Activated T-cell treated with anti-CD3 and anti-CD28 coated beads, Interleukin-2, amount 50 U/mL, for 24 hours (primary cell): ENCODE measurements around the gene TSPAN4.
A peak's percentile ranks its signal among the peaks of the same experiment; 100 is the strongest.

Experiments
- DNase-seq: peaks from one replicate; pipeline ENCODE4 v3.0.0-alpha.2; 2020
- H3K27ac Mint-ChIP-seq: 2 replicates; pipeline ENCODE4 v1.8.0; 2020; ENCODE audit warnings: mild to moderate bottlenecking, mixed read lengths
- H3K27me3 Mint-ChIP-seq: 2 replicates; pipeline ENCODE4 v1.8.0; 2020; ENCODE audit warnings: mixed read lengths
- H3K36me3 Mint-ChIP-seq: 2 replicates; pipeline ENCODE4 v1.8.0; 2020; ENCODE audit warnings: low read depth, mixed read lengths
- H3K4me1 Mint-ChIP-seq: 2 replicates; pipeline ENCODE4 v1.8.0; 2020; ENCODE audit warnings: low read depth, mixed read lengths
- H3K4me3 Mint-ChIP-seq: 2 replicates; pipeline ENCODE4 v1.8.0; 2020; ENCODE audit warnings: mild to moderate bottlenecking, moderate library complexity, mixed read lengths
- H3K9me3 Mint-ChIP-seq: 2 replicates; pipeline ENCODE4 v1.8.0; 2020; ENCODE audit warnings: mixed read lengths

TSPAN4 gene

GRCh38 chr11:863910-864827 is 21.5 kb downstream of the TSPAN4 start:
- Mint-ChIP-seq H3K4me3 (no peak overlapping the region), H3K36me3 (peaks cover 13% of the 10 kb centered on the region), H3K4me1 (no peaks in the 10 kb centered on the region), H3K27ac (no peak overlapping the region), H3K27me3 (no peaks in the 10 kb centered on the region), H3K9me3 (no peaks in the 10 kb centered on the region)
- no peak for DNase-seq

- no peak for DNase-seq
- Mint-ChIP-seq H3K27ac (no peak overlapping the region), H3K9me3 (no peaks in the 10 kb centered on the region), H3K4me3 (no peak overlapping the region), H3K27me3 (no peaks in the 10 kb centered on the region), H3K4me1 (no peaks in the 10 kb centered on the region), H3K36me3 (peaks cover 17% of the 10 kb centered on the region)
Observed at GRCh38 chr11:864898-865297, 22.2 kb downstream of the TSPAN4 start.

GRCh38 chr11:865462-866430 is 23.1 kb downstream of the TSPAN4 start:
- peaks cover 17% of the 10 kb centered on the region for H3K36me3 Mint-ChIP-seq

GRCh38 chr11:866481-866880 is 23.8 kb downstream of the TSPAN4 start:
- DNase-seq = no peak
- no peaks in the 10 kb centered on the region for H3K27me3 Mint-ChIP-seq
- no peaks in the 10 kb centered on the region for H3K4me1 Mint-ChIP-seq
- H3K36me3 Mint-ChIP-seq = peaks cover 17% of the 10 kb centered on the region
- no peak overlapping the region for H3K27ac Mint-ChIP-seq
- no peaks in the 10 kb centered on the region for H3K9me3 Mint-ChIP-seq
- no peak overlapping the region for H3K4me3 Mint-ChIP-seq

More at GRCh38 chr11:865462-866430, 23.1 kb downstream of the TSPAN4 start:
- DNase-seq = no peak
- Mint-ChIP-seq H3K27ac (no peak overlapping the region), H3K9me3 (no peaks in the 10 kb centered on the region), H3K4me1 (no peaks in the 10 kb centered on the region), H3K4me3 (no peak overlapping the region), H3K27me3 (no peaks in the 10 kb centered on the region)

- Mint-ChIP-seq H3K27ac (peak overlapping the region; percentile 12), H3K9me3 (no peaks in the 10 kb centered on the region), H3K27me3 (no peaks in the 10 kb centered on the region), H3K4me1 (no peaks in the 10 kb centered on the region), H3K4me3 (no peak overlapping the region), H3K36me3 (peaks cover 25% of the 10 kb centered on the region)
- DNase-seq = no peak
Observed at GRCh38 chr11:867856-868358, 25.3 kb downstream of the TSPAN4 start.

GRCh38 chr11:868394-868793 is 25.7 kb downstream of the TSPAN4 start:
- H3K9me3 Mint-ChIP-seq = no peaks in the 10 kb centered on the region
- peaks cover 29% of the 10 kb centered on the region for H3K36me3 Mint-ChIP-seq
- H3K4me3 Mint-ChIP-seq = no peak overlapping the region
- no peak for DNase-seq
- H3K4me1 Mint-ChIP-seq = no peaks in the 10 kb centered on the region
- no peaks in the 10 kb centered on the region for H3K27me3 Mint-ChIP-seq
- H3K27ac Mint-ChIP-seq = peak overlapping the region; percentile 12

- no peak overlapping the region for H3K27ac Mint-ChIP-seq
- H3K27me3 Mint-ChIP-seq = no peaks in the 10 kb centered on the region
- no peaks in the 10 kb centered on the region for H3K4me1 Mint-ChIP-seq
- no peaks in the 10 kb centered on the region for H3K9me3 Mint-ChIP-seq
- no peak for DNase-seq
- H3K36me3 Mint-ChIP-seq = peaks cover 33% of the 10 kb centered on the region
- H3K4me3 Mint-ChIP-seq = no peak overlapping the region
Observed at GRCh38 chr11:868802-869201, 26.1 kb downstream of the TSPAN4 start.

GRCh38 chr11:869399-870126 is 26.9 kb downstream of the TSPAN4 start:
- Mint-ChIP-seq H3K4me3 (no peak overlapping the region), H3K27me3 (no peaks in the 10 kb centered on the region), H3K27ac (no peak overlapping the region), H3K4me1 (no peaks in the 10 kb centered on the region), H3K9me3 (no peaks in the 10 kb centered on the region), H3K36me3 (peaks cover 37% of the 10 kb centered on the region)
- DNase-seq = no peak

- no peaks in the 10 kb centered on the region for H3K4me1 Mint-ChIP-seq
- no peaks in the 10 kb centered on the region for H3K27me3 Mint-ChIP-seq
- no peaks in the 10 kb centered on the region for H3K9me3 Mint-ChIP-seq
- peaks cover 40% of the 10 kb centered on the region for H3K36me3 Mint-ChIP-seq
- no peak overlapping the region for H3K27ac Mint-ChIP-seq
- DNase-seq = no peak
- H3K4me3 Mint-ChIP-seq = no peak overlapping the region
Observed at GRCh38 chr11:870127-870413, 27.4 kb downstream of the TSPAN4 start.

- DNase-seq = no peak
- H3K9me3 Mint-ChIP-seq = no peaks in the 10 kb centered on the region
- H3K27me3 Mint-ChIP-seq = no peaks in the 10 kb centered on the region
- no peak overlapping the region for H3K27ac Mint-ChIP-seq
- H3K4me1 Mint-ChIP-seq = no peaks in the 10 kb centered on the region
- H3K4me3 Mint-ChIP-seq = no peak overlapping the region
- H3K36me3 Mint-ChIP-seq = peaks cover 44% of the 10 kb centered on the region
Observed at GRCh38 chr11:870418-870817, 27.8 kb downstream of the TSPAN4 start.

GRCh38 chr11:871472-871871 is 28.8 kb downstream of the TSPAN4 start:
- no peak overlapping the region for H3K4me3 Mint-ChIP-seq
- no peaks in the 10 kb centered on the region for H3K4me1 Mint-ChIP-seq
- no peak overlapping the region for H3K27ac Mint-ChIP-seq
- H3K9me3 Mint-ChIP-seq = no peaks in the 10 kb centered on the region
- H3K36me3 Mint-ChIP-seq = peaks cover 50% of the 10 kb centered on the region
- no peaks in the 10 kb centered on the region for H3K27me3 Mint-ChIP-seq
- DNase-seq = no peak

- Mint-ChIP-seq H3K4me1 (no peaks in the 10 kb centered on the region), H3K9me3 (no peaks in the 10 kb centered on the region), H3K27me3 (no peaks in the 10 kb centered on the region), H3K27ac (no peak overlapping the region), H3K36me3 (peaks cover 56% of the 10 kb centered on the region), H3K4me3 (no peak overlapping the region)
- no peak for DNase-seq
Observed at GRCh38 chr11:872799-873198, 30.1 kb downstream of the TSPAN4 start.

- H3K27ac Mint-ChIP-seq = no peak overlapping the region
- H3K27me3 Mint-ChIP-seq = no peaks in the 10 kb centered on the region
- H3K4me3 Mint-ChIP-seq = no peak overlapping the region
- no peak for DNase-seq
- H3K4me1 Mint-ChIP-seq = no peaks in the 10 kb centered on the region
- H3K9me3 Mint-ChIP-seq = no peaks in the 10 kb centered on the region
- H3K36me3 Mint-ChIP-seq = peaks cover 55% of the 10 kb centered on the region
Observed at GRCh38 chr11:873706-874105, 31.1 kb downstream of the TSPAN4 start.

- no peak for DNase-seq
- Mint-ChIP-seq H3K27me3 (no peaks in the 10 kb centered on the region), H3K4me3 (no peak overlapping the region), H3K27ac (peak overlapping the region; percentile 5), H3K4me1 (no peaks in the 10 kb centered on the region), H3K9me3 (no peaks in the 10 kb centered on the region), H3K36me3 (peaks cover 62% of the 10 kb centered on the region)
Observed at GRCh38 chr11:875203-875602, 32.6 kb downstream of the TSPAN4 start.
